ENCODE measurements around the gene SPTBN5. TPM values are rescaled to one million over a fixed set of nuclear protein-coding genes. Genes with fewer than 3 reads are reported as not detected.

The SPTBN5 gene
- total and polyA plus RNA-seq, 10 of the 15 experiments (the other 5 are each of a cell fraction or from before 2014, with no cell fraction given) = under 0.01 to 0.18 (median 0.04) TPM; not detected in 4

GRCh38 chr15:41823502-41823901 is 70.4 kb downstream of the SPTBN5 start (continued):
- TF ChIP-seq, protein P1, sequence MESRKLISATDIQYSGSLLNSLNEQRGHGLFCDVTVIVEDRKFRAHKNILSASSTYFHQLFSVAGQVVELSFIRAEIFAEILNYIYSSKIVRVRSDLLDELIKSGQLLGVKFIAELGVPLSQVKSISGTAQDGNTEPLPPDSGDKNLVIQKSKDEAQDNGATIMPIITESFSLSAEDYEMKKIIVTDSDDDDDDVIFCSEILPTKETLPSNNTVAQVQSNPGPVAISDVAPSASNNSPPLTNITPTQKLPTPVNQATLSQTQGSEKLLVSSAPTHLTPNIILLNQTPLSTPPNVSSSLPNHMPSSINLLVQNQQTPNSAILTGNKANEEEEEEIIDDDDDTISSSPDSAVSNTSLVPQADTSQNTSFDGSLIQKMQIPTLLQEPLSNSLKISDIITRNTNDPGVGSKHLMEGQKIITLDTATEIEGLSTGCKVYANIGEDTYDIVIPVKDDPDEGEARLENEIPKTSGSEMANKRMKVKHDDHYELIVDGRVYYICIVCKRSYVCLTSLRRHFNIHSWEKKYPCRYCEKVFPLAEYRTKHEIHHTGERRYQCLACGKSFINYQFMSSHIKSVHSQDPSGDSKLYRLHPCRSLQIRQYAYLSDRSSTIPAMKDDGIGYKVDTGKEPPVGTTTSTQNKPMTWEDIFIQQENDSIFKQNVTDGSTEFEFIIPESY (IDR thresholded peaks at IDR 0.05) = no peak
- no peak for TF ChIP-seq NFIC (IDR thresholded peaks at IDR 0.05; ENCODE audit: low read depth, low read length)
- TF ChIP-seq SMC3 (IDR thresholded peaks at IDR 0.05; ENCODE audit: borderline replicate concordance, low read length) = no peak

DNA sequence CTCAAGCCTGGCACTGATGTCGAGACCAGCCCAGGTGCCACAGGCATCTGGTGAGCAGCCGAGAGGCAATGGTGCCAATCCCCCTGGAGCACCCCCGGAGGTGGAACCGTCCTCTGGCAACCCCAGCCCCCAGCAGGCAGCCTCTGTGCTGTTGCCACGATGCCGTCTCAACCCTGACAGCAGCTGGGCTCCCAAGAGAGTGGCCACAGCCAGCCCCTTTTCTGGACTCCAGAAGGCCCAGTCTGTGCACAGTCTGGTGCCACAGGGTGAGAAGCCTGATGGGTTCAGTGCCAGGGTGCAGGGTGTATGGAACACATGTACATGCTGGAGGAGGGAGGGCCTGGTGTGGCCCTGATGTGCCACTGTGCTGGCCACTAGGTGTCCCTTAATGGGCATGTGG is 70.9 kb downstream of the SPTBN5 start:
- CTCF ChIA-PET = interaction anchor here (1.2 kb wide), 1 partner anchor 50 kb away, joined by 4 read pairs; no protein-coding TSS in a partner anchor
- H3K79me2 ChIP-seq (ENCODE audit: control insufficient read depth, insufficient read depth, low read length) = no peaks in the 10 kb centered on the region
- SMC1A ChIA-PET (ENCODE audit: uncharacterized antibody, unreplicated experiment) = no interaction called here
- H3K27ac ChIP-seq (ENCODE audit: control insufficient read depth, insufficient read depth) = no peak overlapping the region
- TF ChIP-seq, protein P2, sequence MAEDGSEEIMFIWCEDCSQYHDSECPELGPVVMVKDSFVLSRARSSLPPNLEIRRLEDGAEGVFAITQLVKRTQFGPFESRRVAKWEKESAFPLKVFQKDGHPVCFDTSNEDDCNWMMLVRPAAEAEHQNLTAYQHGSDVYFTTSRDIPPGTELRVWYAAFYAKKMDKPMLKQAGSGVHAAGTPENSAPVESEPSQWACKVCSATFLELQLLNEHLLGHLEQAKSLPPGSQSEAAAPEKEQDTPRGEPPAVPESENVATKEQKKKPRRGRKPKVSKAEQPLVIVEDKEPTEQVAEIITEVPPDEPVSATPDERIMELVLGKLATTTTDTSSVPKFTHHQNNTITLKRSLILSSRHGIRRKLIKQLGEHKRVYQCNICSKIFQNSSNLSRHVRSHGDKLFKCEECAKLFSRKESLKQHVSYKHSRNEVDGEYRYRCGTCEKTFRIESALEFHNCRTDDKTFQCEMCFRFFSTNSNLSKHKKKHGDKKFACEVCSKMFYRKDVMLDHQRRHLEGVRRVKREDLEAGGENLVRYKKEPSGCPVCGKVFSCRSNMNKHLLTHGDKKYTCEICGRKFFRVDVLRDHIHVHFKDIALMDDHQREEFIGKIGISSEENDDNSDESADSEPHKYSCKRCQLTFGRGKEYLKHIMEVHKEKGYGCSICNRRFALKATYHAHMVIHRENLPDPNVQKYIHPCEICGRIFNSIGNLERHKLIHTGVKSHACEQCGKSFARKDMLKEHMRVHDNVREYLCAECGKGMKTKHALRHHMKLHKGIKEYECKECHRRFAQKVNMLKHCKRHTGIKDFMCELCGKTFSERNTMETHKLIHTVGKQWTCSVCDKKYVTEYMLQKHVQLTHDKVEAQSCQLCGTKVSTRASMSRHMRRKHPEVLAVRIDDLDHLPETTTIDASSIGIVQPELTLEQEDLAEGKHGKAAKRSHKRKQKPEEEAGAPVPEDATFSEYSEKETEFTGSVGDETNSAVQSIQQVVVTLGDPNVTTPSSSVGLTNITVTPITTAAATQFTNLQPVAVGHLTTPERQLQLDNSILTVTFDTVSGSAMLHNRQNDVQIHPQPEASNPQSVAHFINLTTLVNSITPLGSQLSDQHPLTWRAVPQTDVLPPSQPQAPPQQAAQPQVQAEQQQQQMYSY (CRISPR knock-in tag; IDR thresholded peaks at IDR 0.05) = no peak
- TF ChIP-seq MXI1 (IDR thresholded peaks at IDR 0.05; ENCODE audit: low read depth, low read length) (no peak), ZBTB11 (CRISPR knock-in tag; IDR thresholded peaks at IDR 0.05) (no peak), CREM (IDR thresholded peaks at IDR 0.05; ENCODE audit: low read depth) (no peak), SMAD5 (IDR thresholded peaks at IDR 0.05; ENCODE audit: low read depth) (no peak), NFYA (IDR thresholded peaks at IDR 0.05; ENCODE audit: borderline replicate concordance, low read depth, low read length) (no peak), ZZZ3 (IDR thresholded peaks at IDR 0.05; ENCODE audit: control insufficient read depth, insufficient read length, low read depth) (no peak)
- TF ChIP-seq, protein P3, sequence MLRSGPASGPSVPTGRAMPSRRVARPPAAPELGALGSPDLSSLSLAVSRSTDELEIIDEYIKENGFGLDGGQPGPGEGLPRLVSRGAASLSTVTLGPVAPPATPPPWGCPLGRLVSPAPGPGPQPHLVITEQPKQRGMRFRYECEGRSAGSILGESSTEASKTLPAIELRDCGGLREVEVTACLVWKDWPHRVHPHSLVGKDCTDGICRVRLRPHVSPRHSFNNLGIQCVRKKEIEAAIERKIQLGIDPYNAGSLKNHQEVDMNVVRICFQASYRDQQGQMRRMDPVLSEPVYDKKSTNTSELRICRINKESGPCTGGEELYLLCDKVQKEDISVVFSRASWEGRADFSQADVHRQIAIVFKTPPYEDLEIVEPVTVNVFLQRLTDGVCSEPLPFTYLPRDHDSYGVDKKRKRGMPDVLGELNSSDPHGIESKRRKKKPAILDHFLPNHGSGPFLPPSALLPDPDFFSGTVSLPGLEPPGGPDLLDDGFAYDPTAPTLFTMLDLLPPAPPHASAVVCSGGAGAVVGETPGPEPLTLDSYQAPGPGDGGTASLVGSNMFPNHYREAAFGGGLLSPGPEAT (IDR thresholded peaks at IDR 0.05; ENCODE audit: low read depth) = no peak
- no peaks in the 10 kb centered on the region for H3K4me1 ChIP-seq (ENCODE audit: control insufficient read depth, insufficient read depth, low read length)
- H3K36me3 ChIP-seq (ENCODE audit: control insufficient read depth in 2 of 2, insufficient read depth in 2 of 2, low read length in 1 of 2) = peaks cover 6 to 12% of the 10 kb centered on the region in 2 experiments; a peak in 3 of 4 replicates
- in situ Hi-C loops (cut with MboI) = no loop called here
- POLR2A ChIA-PET = no interaction called here
- DNase-seq (ENCODE audit: low read depth, low spot score) = no peak
- intact Hi-C loops (cut with micrococcal nuclease; ENCODE audit: unreplicated experiment) = no loop called here
- RAD21 ChIA-PET (ENCODE audit: unreplicated experiment) = no interaction called here
- 88% methylated on average over 6 of the region's 6 CpGs for WGBS (ENCODE audit: insufficient coverage, insufficient replicate concordance, low lambda C conversion rate, missing lambda C conversion rate)
- no peak overlapping the region for H2AFZ ChIP-seq (ENCODE audit: control insufficient read depth, low read depth, low read length)
- H3K4me3 ChIP-seq = no peak overlapping the region
- no peak for ATAC-seq
- H3K9ac ChIP-seq (ENCODE audit: control insufficient read depth, insufficient read depth, low read length) = no peak overlapping the region
- H3K27me3 ChIP-seq (replicated peaks in 1 of 2; ENCODE audit: control insufficient read depth in 2 of 2, insufficient read depth in 2 of 2, low read length in 1 of 2) = no peaks in the 10 kb centered on the region
- H3K9me3 ChIP-seq (replicated peaks; ENCODE audit: control insufficient read depth, insufficient read depth, low read length) = no peaks in the 10 kb centered on the region
- no peaks in the 10 kb centered on the region; the same call in 1 of the 2 replicates for H4K20me1 ChIP-seq (ENCODE audit: control insufficient read depth, insufficient read depth)
- no peak for FAIRE-seq
- H3K4me2 ChIP-seq (ENCODE audit: control insufficient read depth, insufficient read depth) = no peak overlapping the region
- BruUV-seq (replicated peaks) = no TSS peak

All from GM12878 (cell line).